NOMO-1 (cell line): Measurements from ENCODE around the gene CCSER1.
A peak's percentile ranks its signal among the peaks of the same experiment; 100 is the strongest.
"Not testable (repeated sequence)": the region's sequence is repeated elsewhere in the genome, so short reads cannot be mapped to it uniquely, and the experiment has no call there.

Experiments
- DNase-seq, 2 experiments: peaks; one replicate each; lab custom pipeline; 2025; ENCODE audit not compliant: unreplicated experiment in 2 of 2; lab: John Stamatoyannopoulos, UW

Gene CCSER1

GRCh38 chr4:91436556-91436955 lies 1309.4 kb downstream of the CCSER1 start:
- no peak for DNase-seq

- no peak for DNase-seq
Observed at GRCh38 chr4:91447168-91447567, 1320.0 kb downstream of the CCSER1 start.

GRCh38 chr4:91448668-91449330 lies 1321.6 kb downstream of the CCSER1 start:
- DNase-seq = peak in 1 of 2 experiments; percentile 3

- DNase-seq = no peak
Observed at GRCh38 chr4:91454111-91454510, 1326.9 kb downstream of the CCSER1 start.

- not testable (repeated sequence) for DNase-seq
Observed at GRCh38 chr4:91462566-91462965, 1335.4 kb downstream of the CCSER1 start.

GRCh38 chr4:91470671-91471070 lies 1343.5 kb downstream of the CCSER1 start:
- DNase-seq = no peak

- no peak for DNase-seq
Observed at GRCh38 chr4:91471280-91471679, 1344.1 kb downstream of the CCSER1 start.

GRCh38 chr4:91472046-91472445 lies 1344.9 kb downstream of the CCSER1 start:
- DNase-seq = no peak

- DNase-seq = no peak
Observed at GRCh38 chr4:91485415-91485814, 1358.2 kb downstream of the CCSER1 start.

- DNase-seq = no peak
Observed at GRCh38 chr4:91488946-91489345, 1361.8 kb downstream of the CCSER1 start.

GRCh38 chr4:91497892-91498291 lies 1370.7 kb downstream of the CCSER1 start:
- DNase-seq = no peak

- DNase-seq = no peak
Observed at GRCh38 chr4:91502365-91502764, 1375.2 kb downstream of the CCSER1 start.

GRCh38 chr4:91513326-91513725 lies 1386.1 kb downstream of the CCSER1 start:
- no peak for DNase-seq

- DNase-seq = no peak
Observed at GRCh38 chr4:91519155-91519554, 1392.0 kb downstream of the CCSER1 start.

GRCh38 chr4:91525621-91526020 lies 1398.4 kb downstream of the CCSER1 start:
- no peak for DNase-seq

- DNase-seq = no peak
Observed at GRCh38 chr4:91527056-91527455, 1399.9 kb downstream of the CCSER1 start.

GRCh38 chr4:91567594-91567993 lies 1440.4 kb downstream of the CCSER1 start:
- DNase-seq = no peak

- no peak for DNase-seq
Observed at GRCh38 chr4:91577864-91578263, 1450.7 kb downstream of the CCSER1 start.

GRCh38 chr4:91590260-91590659 lies 1463.1 kb downstream of the CCSER1 start:
- no peak for DNase-seq

GRCh38 chr4:91592125-91592524 lies 1464.9 kb downstream of the CCSER1 start:
- no peak for DNase-seq

GRCh38 chr4:91596718-91597117 lies 1469.5 kb downstream of the CCSER1 start:
- no peak for DNase-seq

GRCh38 chr4:91598696-91599095 lies 1471.5 kb downstream of the CCSER1 start:
- no peak for DNase-seq

- no peak for DNase-seq
Observed at GRCh38 chr4:91600301-91600700, 1473.1 kb downstream of the CCSER1 start.
